Cardiac muscle cell (in vitro differentiated cells and primary cell): ENCODE data around the gene TK2. TPM values are rescaled to one million over a fixed set of nuclear protein-coding genes. Genes with fewer than 3 reads are reported as not detected.
"Not testable (repeated sequence)": the region's sequence is repeated elsewhere in the genome, so short reads cannot be mapped to it uniquely, and the experiment has no call there.

Source experiments
- DNase-seq, 2 donors: peaks; one replicate each; pipeline versions ENCODE4 v3.0.0 to v3.0.0-alpha.2; 2010 to 2017; ENCODE audit warnings: low read depth in 1 of 2, low spot score in 1 of 2
- H3K27ac ChIP-seq: fragments of 200-600 bp; sonication (generic); 2 replicates; pipeline ENCODE4 v1.5.1; 2016
- H3K27me3 ChIP-seq: fragments of 200-600 bp; sonication (generic); 2 replicates; pipeline ENCODE4 v1.6.0; 2016; ENCODE audit warnings: control low read depth
- H3K36me3 ChIP-seq: fragments of 200-600 bp; sonication (generic); 2 replicates; pipeline ENCODE4 v1.5.1; 2016; ENCODE audit warnings: control low read depth
- H3K4me1 ChIP-seq: fragments of 200-600 bp; sonication (generic); 2 replicates; pipeline ENCODE4 v1.8.1; 2017; ENCODE audit warnings: low read depth, mild to moderate bottlenecking, mixed run types
- H3K4me3 ChIP-seq: fragments of 200-600 bp; sonication (generic); 2 replicates; pipeline ENCODE4 v1.5.1; 2016; ENCODE audit warnings: mild to moderate bottlenecking
- H3K9me3 ChIP-seq: fragments of 200-600 bp; sonication (generic); 2 replicates; pipeline ENCODE4 v1.5.1; 2017; ENCODE audit warnings: low read depth, mild to moderate bottlenecking, control low read depth
- CTCF ChIP-seq: IDR thresholded peaks from 2 replicates; pipeline ENCODE4 v1.5.1; 2012; ENCODE audit warnings: low read depth, mild to moderate bottlenecking, low read length
- polyA plus RNA-seq: library from polyadenylated mRNA; unstranded; fragments of >200 nt; fragmentation: Nextera tagmentation; extraction: Ambion mirVana; gene quantifications from 2 replicates; pipeline ENCODE4 v1.2.1, GENCODE V29; 2016
- total RNA-seq: library from RNA; depleted of rRNA; stranded (reverse); fragments of >200 nt; gene quantifications from 2 replicates; pipeline ENCODE4 v1.2.3, GENCODE V29; 2016

The TK2 gene
- total and polyA plus RNA-seq, 2 experiments from 2014 or later: 19.8 to 20.9 TPM

GRCh38 chr16:66470556-66470955 is 79.4 kb downstream of the TK2 start:
- TF ChIP-seq CTCF: no peak
- Histone ChIP-seq H3K27me3 (peaks cover 7% of the 10 kb centered on the region), H3K4me1 (no peaks in the 10 kb centered on the region), H3K9me3 (no peaks in the 10 kb centered on the region), H3K4me3 (no peak overlapping the region), H3K36me3 (no peaks in the 10 kb centered on the region), H3K27ac (no peak overlapping the region)
- no peak for DNase-seq

GRCh38 chr16:66469947-66470546 is 79.9 kb downstream of the TK2 start:
- no peaks in the 10 kb centered on the region for H3K9me3 ChIP-seq
- no peak overlapping the region for H3K4me3 ChIP-seq
- H3K27ac ChIP-seq: no peak overlapping the region
- no peaks in the 10 kb centered on the region for H3K4me1 ChIP-seq
- H3K27me3 ChIP-seq: peaks cover 3% of the 10 kb centered on the region
- DNase-seq: no peak
- TF ChIP-seq CTCF: no peak
- H3K36me3 ChIP-seq: no peaks in the 10 kb centered on the region

GRCh38 chr16:66469291-66469946 is 80.5 kb downstream of the TK2 start:
- Histone ChIP-seq H3K27me3 (no peaks in the 10 kb centered on the region), H3K9me3 (no peaks in the 10 kb centered on the region), H3K36me3 (no peaks in the 10 kb centered on the region), H3K27ac (no peak overlapping the region), H3K4me3 (no peak overlapping the region), H3K4me1 (no peaks in the 10 kb centered on the region)
- DNase-seq: no peak
- no peak for TF ChIP-seq CTCF

GRCh38 chr16:66468321-66468965 is 81.5 kb downstream of the TK2 start:
- TF ChIP-seq CTCF: no peak
- DNase-seq: no peak
- H3K4me3 ChIP-seq: no peak overlapping the region
- no peak overlapping the region for H3K27ac ChIP-seq
- H3K4me1 ChIP-seq: no peaks in the 10 kb centered on the region
- no peaks in the 10 kb centered on the region for H3K9me3 ChIP-seq
- peaks cover 2% of the 10 kb centered on the region for H3K27me3 ChIP-seq
- H3K36me3 ChIP-seq: no peaks in the 10 kb centered on the region

GRCh38 chr16:66467611-66468010 is 82.3 kb downstream of the TK2 start:
- TF ChIP-seq CTCF: no peak
- no peak for DNase-seq
- Histone ChIP-seq H3K4me1 (no peaks in the 10 kb centered on the region), H3K4me3 (no peak overlapping the region), H3K36me3 (no peaks in the 10 kb centered on the region), H3K27me3 (peaks cover 3% of the 10 kb centered on the region), H3K9me3 (no peaks in the 10 kb centered on the region), H3K27ac (no peak overlapping the region)

GRCh38 chr16:66466636-66467035 is 83.3 kb downstream of the TK2 start:
- not testable (repeated sequence) for DNase-seq, H3K27me3 ChIP-seq, H3K36me3 ChIP-seq, H3K27ac ChIP-seq, H3K4me3 ChIP-seq, H3K9me3 ChIP-seq, H3K4me1 ChIP-seq

GRCh38 chr16:66465946-66466345 is 84.0 kb downstream of the TK2 start:
- not testable (repeated sequence) for H3K27me3 ChIP-seq, H3K27ac ChIP-seq, H3K36me3 ChIP-seq, H3K4me1 ChIP-seq, DNase-seq, H3K9me3 ChIP-seq, H3K4me3 ChIP-seq
